LNCAP (cell line): ENCODE data around the gene GLT8D1.

ENCODE experiments used
- CTCF ChIP-seq: fragments of 450-650 bp; IDR thresholded peaks from 2 replicates; pipeline ENCODE4 v1.5.1; 2017; ENCODE audit warnings: mild to moderate bottlenecking

The GLT8D1 gene

GRCh38 chr3:52645549-52645948, 60.0 kb downstream of the GLT8D1 start:
- TF ChIP-seq CTCF, result no peak
